PC-9 (cell line): ENCODE results near the gene GP2. TPM values are rescaled to one million over a fixed set of nuclear protein-coding genes. Genes with fewer than 3 reads are reported as not detected.

Experiments
- BruUV-seq: library from RNA; stranded (reverse); fragments of 400-500 nt; replicated peaks from 2 replicates; lab custom pipeline; 2021; lab: Mats Ljungman, UMichigan
- CTCF ChIA-PET: fragments of 300-600 bp; sonication (Branson Sonifier 250); formaldehyde crosslinking; loops from one replicate; lab custom pipeline; 2022; ENCODE audit warnings: antibody characterized with exemption; lab: Charles Lee
- POLR2A ChIA-PET: fragments of 300-600 bp; sonication (Branson Sonifier 250); formaldehyde crosslinking; loops from one replicate; lab custom pipeline; 2022; ENCODE audit warnings: antibody characterized with exemption; ENCODE audit not compliant: unreplicated experiment; lab: Charles Lee
- DNase-seq, 2 experiments: peaks; one replicate each; pipeline versions ENCODE4 v3.0.0 to v3.0.0-alpha.2; 2015 to 2022; ENCODE audit warnings: mixed read lengths in 1 of 2
- H2AFZ ChIP-seq: fragments of 200-600 bp; sonication (generic); 2 replicates; pipeline ENCODE4 v1.8.1; 2017; ENCODE audit warnings: antibody characterized with exemption
- H3F3A ChIP-seq: fragments of 200-600 bp; sonication (generic); 2 replicates; pipeline ENCODE4 v1.8.1; 2017; ENCODE audit warnings: antibody characterized with exemption, mild to moderate bottlenecking, low read depth; ENCODE audit not compliant: insufficient read depth
- H3K27ac ChIP-seq: fragments of 200-600 bp; sonication (generic); 2 replicates; pipeline ENCODE4 v1.6.1; 2016; ENCODE audit warnings: mixed run types
- H3K27me3 ChIP-seq: fragments of 200-600 bp; sonication (generic); 2 replicates; pipeline ENCODE4 v1.6.1; 2016; ENCODE audit warnings: low read depth, mixed run types; ENCODE audit not compliant: insufficient read depth
- H3K36me3 ChIP-seq: fragments of 200-600 bp; sonication (generic); 2 replicates; pipeline ENCODE4 v1.6.1; 2016; ENCODE audit warnings: low read depth, mixed run types
- H3K4me1 ChIP-seq: fragments of 200-600 bp; sonication (generic); replicated peaks from 2 replicates; pipeline ENCODE4 v1.6.1; 2016; ENCODE audit warnings: mixed run types; ENCODE audit not compliant: insufficient read depth
- H3K4me2 ChIP-seq: fragments of 200-600 bp; sonication (generic); 2 replicates; pipeline ENCODE4 v1.6.1; 2017; ENCODE audit warnings: mixed run types
- H3K4me3 ChIP-seq: fragments of 200-600 bp; sonication (generic); 2 replicates; pipeline ENCODE4 v1.6.1; 2016; ENCODE audit warnings: mixed run types
- H3K79me2 ChIP-seq: fragments of 200-600 bp; sonication (generic); 2 replicates; pipeline ENCODE4 v1.6.1; 2017; ENCODE audit warnings: low read depth, mixed run types
- H3K9me2 ChIP-seq: fragments of 200-600 bp; sonication (generic); 2 replicates; pipeline ENCODE4 v1.8.1; 2017; ENCODE audit warnings: mild to moderate bottlenecking; ENCODE audit not compliant: insufficient read depth
- H3K9me3 ChIP-seq: fragments of 200-600 bp; sonication (generic); 2 replicates; pipeline ENCODE4 v1.8.1; 2016; ENCODE audit warnings: low read depth; ENCODE audit not compliant: insufficient read depth
- H4K20me1 ChIP-seq: fragments of 200-600 bp; sonication (generic); 2 replicates; pipeline ENCODE4 v1.8.1; 2017; ENCODE audit not compliant: insufficient read depth
- EZH2 ChIP-seq: fragments of 200-600 bp; sonication (generic); IDR thresholded peaks from 2 replicates; pipeline ENCODE4 v1.8.0; 2017; ENCODE audit warnings: antibody characterized with exemption, low read depth
- intact Hi-C: fragments of 100-400 bp; cut with micrococcal nuclease; formaldehyde crosslinking; loops from one replicate; pipeline ENCODE4 v1.10.0; 2022; ENCODE audit not compliant: unreplicated experiment
- total RNA-seq: library from RNA; stranded (reverse); gene quantifications from 2 replicates; pipeline ENCODE4 v1.2.3, GENCODE V29; 2021
- TF ChIP-seq, protein P1 (sequence below): fragments of 200-600 bp; sonication (generic); conservative IDR thresholded peaks from 2 replicates; pipeline ENCODE4 v1.6.1; 2017; ENCODE audit warnings: mixed run types, antibody characterized with exemption, mild to moderate bottlenecking, moderate library complexity

Gene GP2
- total RNA-seq, 1 experiment from 2014 or later, result not detected

DNA sequence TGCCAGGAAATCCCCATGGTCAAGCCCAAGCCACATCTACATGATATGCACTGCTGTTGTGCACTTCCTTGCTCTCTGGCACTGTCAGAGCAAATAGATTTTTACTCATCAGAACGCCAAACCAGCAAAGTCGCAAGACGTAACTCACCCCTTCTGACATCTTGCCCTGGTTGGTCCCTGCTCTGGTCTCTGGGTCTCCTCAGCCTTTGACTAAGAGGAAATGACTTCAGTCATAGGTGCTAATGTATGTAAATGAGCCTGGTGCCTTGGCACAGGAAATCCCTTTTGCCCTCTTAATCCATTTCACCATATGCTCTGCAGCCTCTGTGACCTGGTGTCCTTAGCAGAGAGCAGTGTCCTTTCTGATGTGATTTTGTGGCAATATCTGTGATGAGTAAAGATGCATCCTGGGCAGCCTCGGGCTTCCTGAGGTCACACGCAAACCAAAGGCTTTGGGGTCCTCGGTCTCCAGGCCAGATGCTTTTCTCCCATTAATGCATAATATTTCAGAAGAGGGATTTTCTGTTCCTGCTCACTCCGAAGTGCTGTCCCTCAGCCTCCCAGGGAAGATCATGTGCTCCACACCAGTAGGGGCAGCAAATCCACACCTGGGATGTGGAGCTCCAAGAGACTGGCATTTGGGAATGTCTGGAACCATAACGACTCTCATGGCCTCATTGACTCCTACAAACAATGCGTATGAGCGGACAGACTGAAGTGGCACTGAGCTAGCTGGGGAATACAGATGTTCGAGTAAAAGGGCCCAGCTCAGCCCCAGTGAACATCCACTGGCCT lies 66.9 kb downstream of the GP2 start:
- TF ChIP-seq, protein P1, sequence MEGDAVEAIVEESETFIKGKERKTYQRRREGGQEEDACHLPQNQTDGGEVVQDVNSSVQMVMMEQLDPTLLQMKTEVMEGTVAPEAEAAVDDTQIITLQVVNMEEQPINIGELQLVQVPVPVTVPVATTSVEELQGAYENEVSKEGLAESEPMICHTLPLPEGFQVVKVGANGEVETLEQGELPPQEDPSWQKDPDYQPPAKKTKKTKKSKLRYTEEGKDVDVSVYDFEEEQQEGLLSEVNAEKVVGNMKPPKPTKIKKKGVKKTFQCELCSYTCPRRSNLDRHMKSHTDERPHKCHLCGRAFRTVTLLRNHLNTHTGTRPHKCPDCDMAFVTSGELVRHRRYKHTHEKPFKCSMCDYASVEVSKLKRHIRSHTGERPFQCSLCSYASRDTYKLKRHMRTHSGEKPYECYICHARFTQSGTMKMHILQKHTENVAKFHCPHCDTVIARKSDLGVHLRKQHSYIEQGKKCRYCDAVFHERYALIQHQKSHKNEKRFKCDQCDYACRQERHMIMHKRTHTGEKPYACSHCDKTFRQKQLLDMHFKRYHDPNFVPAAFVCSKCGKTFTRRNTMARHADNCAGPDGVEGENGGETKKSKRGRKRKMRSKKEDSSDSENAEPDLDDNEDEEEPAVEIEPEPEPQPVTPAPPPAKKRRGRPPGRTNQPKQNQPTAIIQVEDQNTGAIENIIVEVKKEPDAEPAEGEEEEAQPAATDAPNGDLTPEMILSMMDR, result no peak
- no peak for TF ChIP-seq EZH2
- Histone ChIP-seq H3K4me1 (no peaks in the 10 kb centered on the region), H3K9me2 (no peaks in the 10 kb centered on the region), H3K79me2 (no peaks in the 10 kb centered on the region), H4K20me1 (no peaks in the 10 kb centered on the region; the same call in 1 of the 2 replicates), H3K4me3 (no peak overlapping the region), H3K4me2 (no peak overlapping the region), H3K9me3 (no peaks in the 10 kb centered on the region), H3K36me3 (no peaks in the 10 kb centered on the region), H3K27me3 (peaks cover 29% of the 10 kb centered on the region), H3F3A (no peaks in the 10 kb centered on the region), H3K27ac (no peak overlapping the region), H2AFZ (no peak overlapping the region)
- ChIA-PET POLR2A (no interaction called here), CTCF (no interaction called here)
- BruUV-seq, result no TSS peak
- intact Hi-C loops, result no loop called here
- DNase-seq, result no peak

Other genes with a start within 250 kb of the GP2 start
- not detected in 2 replicates for gene UMOD, start 25.2 kb upstream of the GP2 start, total RNA-seq
- not detected in 2 replicates for gene PDILT, start 77.2 kb upstream of the GP2 start, total RNA-seq
- gene ACSM5, start 82.0 kb upstream of the GP2 start, total RNA-seq, result not detected in 2 replicates
- not detected in 2 replicates for gene ACSM2A, start 124.0 kb upstream of the GP2 start, total RNA-seq
- gene ACSM2B, start 248.9 kb upstream of the GP2 start, total RNA-seq, result not detected in 2 replicates